ENCODE results near the gene TADA2B.

GRCh38 chr4:7103031-7103606 is 59.9 kb downstream of the TADA2B start:
- TF ChIP-seq, protein P1, sequence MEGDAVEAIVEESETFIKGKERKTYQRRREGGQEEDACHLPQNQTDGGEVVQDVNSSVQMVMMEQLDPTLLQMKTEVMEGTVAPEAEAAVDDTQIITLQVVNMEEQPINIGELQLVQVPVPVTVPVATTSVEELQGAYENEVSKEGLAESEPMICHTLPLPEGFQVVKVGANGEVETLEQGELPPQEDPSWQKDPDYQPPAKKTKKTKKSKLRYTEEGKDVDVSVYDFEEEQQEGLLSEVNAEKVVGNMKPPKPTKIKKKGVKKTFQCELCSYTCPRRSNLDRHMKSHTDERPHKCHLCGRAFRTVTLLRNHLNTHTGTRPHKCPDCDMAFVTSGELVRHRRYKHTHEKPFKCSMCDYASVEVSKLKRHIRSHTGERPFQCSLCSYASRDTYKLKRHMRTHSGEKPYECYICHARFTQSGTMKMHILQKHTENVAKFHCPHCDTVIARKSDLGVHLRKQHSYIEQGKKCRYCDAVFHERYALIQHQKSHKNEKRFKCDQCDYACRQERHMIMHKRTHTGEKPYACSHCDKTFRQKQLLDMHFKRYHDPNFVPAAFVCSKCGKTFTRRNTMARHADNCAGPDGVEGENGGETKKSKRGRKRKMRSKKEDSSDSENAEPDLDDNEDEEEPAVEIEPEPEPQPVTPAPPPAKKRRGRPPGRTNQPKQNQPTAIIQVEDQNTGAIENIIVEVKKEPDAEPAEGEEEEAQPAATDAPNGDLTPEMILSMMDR (conservative IDR thresholded peaks at IDR 0.05; ENCODE audit: low read length): no peak
- no peak for TF ChIP-seq EZH2phosphoT487 (IDR thresholded peaks at IDR 0.05; ENCODE audit: borderline replicate concordance)

Measured in Loucy (cell line).